H1 (cell line): ENCODE measurements around the gene CUL4A. TPM values are rescaled to one million over a fixed set of nuclear protein-coding genes. Genes with fewer than 3 reads are reported as not detected.

Experiments
- SAP30 ChIP-seq: fragments of 300-600 bp; sonication (generic); IDR thresholded peaks from 2 replicates; pipeline ENCODE4 v1.7.1; 2012; ENCODE audit warnings: low read length, moderate library complexity, mild to moderate bottlenecking, inconsistent platforms; ENCODE audit not compliant: insufficient read depth, insufficient replicate concordance
- polyA plus RNA-seq, 7 experiments: library from polyadenylated mRNA; depleted of rRNA in 3 of 7; stranded (reverse) in 5 of 7; unstranded in 2 of 7; fragments of >200 nt in 5 of 7; fragments of 200-250 nt in 2 of 7; gene quantifications; 1 replicate in 5 of 7; 2 replicates in 1 of 7; 4 replicates in 1 of 7; pipeline versions ENCODE4 v1.2.1 to v1.2.3, GENCODE V29; 2011 to 2013; ENCODE audit warnings: missing spikeins in 2 of 7, mixed read lengths in 2 of 7
- total RNA-seq: library from RNA; stranded (reverse); fragmentation: NEBNext Ultra II Directional; extraction: Animal tissue kit (Norgen Biotek cat#: 25700); gene quantifications from 2 replicates; pipeline ENCODE4 v1.2.1, GENCODE V29; 2021

The CUL4A gene
- total and polyA plus RNA-seq, 2 of the 8 experiments (the other 6 are each of a cell fraction or from before 2014, with no cell fraction given), result 54.7 to 101 TPM

DNA sequence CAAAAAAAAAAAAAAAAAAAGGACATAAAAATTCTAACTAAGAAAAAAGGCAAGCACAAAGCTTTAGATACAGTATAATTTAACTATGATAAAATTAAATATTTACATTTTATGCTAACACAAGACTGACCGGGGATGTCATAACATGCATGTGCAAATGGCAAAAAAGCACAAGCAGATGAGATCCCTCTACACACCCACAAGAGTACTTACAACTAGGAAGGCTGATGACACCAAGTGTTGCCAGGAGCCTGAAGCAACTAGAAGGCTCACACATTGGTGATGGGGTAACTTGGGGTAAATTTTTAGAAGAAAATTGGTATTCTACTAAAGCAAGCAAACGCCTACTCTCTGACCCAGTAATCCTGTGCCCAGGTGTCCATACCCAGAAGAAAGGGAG, 7.6 kb upstream of the CUL4A start (continued):
- no peak for TF ChIP-seq SAP30
